HG03045 (cell line): ENCODE data around the gene RASSF4.

Experiments used
- ATAC-seq: cut with Tn5 transposase; IDR thresholded peaks from one replicate; pipeline ENCODE4 v1.9.1; 2021; ENCODE audit warnings: mild to moderate bottlenecking, moderate library complexity; ENCODE audit not compliant: unreplicated experiment

The RASSF4 gene

DNA sequence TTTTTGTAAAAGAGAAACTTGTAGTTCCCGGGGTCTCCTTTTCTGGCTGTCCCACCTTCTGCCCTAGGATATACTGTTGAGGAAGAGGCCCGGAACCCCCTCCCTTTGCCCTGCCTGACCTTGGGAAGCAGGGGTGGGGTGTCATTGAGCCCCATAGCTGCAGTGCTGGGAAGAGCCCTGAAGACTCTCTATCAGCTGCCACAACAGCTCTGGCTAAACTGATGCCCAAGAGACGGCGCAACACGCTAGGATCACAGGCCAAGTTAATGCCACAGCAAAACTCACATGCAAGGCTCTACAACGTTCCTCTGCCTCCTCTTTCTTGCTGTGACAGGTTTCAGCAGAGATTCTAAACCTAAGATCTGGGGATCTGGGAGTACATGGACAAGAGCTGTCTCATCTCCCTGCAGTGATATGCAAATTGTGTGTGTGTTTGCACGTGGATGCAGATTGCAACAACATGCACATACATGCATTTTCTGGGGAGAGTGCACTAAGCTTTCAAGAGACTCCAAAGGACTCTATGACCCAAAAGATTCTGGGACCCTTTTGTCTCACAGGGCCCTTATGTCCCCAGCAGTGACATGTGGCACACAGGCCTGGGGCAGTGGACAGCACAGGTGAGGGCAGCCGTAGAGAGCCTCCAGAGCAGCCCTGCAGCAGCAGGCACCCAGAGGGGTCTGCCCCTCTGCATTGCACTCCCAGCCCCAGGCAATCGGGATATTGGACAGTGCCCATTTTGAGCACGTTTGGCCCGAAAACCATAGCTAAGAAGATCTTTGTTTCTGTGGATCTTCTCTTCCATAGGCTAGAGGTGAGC is 2.5 kb downstream of the RASSF4 start:
- no peak for ATAC-seq

- ATAC-seq, result no peak
Measured at GRCh38 chr10:44962870-44963738, 3.5 kb downstream of the RASSF4 start.

DNA sequence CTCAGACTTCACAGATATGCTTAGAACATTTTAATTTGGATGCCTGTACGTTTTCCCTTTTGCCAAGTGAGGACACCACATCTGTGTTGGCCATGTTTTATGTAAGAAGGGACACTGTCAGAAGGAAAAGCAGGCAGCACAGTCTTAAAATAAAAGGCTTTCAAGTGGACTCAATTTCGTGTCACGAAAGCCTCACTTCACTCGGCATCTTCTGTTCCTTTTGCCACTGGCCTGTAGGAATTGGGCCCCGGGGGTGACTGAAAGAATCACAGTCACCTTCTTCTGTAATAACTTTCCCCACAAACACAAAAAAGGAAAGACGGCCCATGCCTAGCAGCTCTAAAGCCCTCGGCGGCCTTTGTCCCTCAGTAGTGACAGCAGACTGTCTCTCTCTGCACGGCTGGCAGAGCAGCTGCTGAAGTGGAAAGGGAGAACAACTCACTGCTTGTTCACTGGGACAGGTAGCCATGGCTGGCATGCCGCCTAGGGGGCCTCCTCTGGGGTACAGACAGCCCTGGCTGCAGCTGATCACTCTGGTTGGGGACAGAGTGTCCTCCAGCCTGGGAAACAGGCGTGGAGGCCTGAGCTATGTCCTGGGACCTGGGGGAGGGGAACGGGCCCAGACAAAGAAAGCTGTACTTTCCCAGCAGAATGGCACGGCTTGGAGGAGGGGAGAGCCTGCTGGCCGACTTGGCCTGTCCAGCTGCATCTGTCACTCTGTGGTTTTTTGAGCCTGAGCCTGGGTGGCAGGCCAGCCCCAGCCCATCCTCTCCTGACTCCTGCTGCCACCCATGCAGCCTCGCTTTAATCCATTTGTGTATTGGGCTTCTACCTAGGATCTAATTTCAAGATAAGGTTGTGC is 4.4 kb downstream of the RASSF4 start:
- no peak for ATAC-seq

DNA sequence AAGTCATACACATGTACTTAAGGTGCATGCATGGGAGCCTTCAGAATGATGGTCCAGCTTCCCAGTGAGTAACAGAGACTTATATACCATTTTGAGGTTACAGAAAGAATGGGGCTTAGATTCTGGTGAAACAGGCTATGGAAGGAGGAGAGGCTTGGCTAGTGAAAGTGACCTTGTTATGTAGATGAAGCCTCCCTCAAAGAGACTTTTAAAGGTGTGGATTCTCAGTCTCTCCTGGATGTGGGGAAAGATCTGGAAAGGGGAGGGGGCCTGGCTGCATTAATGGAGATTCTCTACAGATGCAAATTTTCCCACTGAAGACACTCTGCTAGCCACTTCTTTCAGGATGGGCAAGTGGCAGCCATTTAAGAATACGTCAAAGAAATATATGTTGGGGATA is 5.5 kb downstream of the RASSF4 start:
- ATAC-seq, result no peak

- peak; percentile 40 for ATAC-seq
Measured at GRCh38 chr10:44965651-44966097, 6.1 kb downstream of the RASSF4 start.

DNA sequence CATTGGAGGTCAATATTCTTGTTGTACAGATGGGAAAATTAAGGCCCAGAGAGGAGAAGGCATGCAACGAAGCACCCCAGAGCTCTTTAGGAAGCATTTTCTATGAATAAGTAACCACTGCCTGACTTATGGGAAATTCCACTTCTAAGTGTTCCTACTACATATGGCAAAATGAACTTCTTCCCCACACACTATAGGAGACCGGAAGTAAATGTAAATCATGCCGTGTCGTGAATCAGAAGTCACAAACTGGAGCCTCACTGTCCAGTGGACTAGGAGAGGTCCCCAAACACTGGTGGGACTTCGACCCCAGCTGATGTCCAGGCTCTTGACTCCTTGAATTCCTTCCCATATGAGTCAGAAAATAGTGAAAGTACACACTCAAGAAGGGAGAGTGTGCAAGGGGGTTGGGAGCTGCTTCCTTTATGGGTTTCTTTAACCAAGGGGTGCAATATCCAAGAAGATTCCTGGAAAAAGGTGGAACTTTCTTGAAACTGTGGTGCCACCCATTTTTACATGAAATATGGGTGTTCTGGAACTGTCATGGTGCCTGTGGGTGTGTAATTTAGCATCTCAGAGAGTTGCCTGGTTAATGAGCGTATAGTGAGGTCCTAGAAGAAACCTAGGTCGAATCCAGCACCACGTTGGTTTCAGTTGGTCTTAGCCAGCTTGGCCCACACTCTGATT is 6.7 kb downstream of the RASSF4 start:
- peak; percentile 18 for ATAC-seq

GRCh38 chr10:44966816-44967509 is 7.4 kb downstream of the RASSF4 start:
- no peak for ATAC-seq

DNA sequence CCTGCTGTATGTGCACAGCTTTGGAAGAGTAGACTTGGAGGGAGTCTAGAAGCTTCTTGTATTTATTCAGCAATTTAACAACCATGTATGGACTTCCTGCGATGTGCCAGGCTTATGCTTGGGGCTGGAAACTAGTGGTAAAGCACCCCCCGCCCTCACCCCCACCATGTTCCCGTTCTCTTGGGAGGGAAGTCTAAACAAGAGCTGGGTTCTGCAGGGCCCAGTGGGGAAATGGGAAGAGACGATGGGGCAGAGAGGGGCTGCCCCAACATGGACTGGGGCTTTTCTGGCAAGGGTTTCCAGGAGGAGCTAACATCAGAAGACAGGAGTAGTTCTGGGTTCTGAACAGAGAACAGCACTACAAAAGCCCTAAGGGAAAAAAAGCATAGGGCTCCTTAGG is 8.0 kb downstream of the RASSF4 start:
- no peak for ATAC-seq

- no peak for ATAC-seq
Measured at GRCh38 chr10:44968091-44968490, 8.5 kb downstream of the RASSF4 start.

- no peak for ATAC-seq
Measured at GRCh38 chr10:44968500-44969400, 9.1 kb downstream of the RASSF4 start.

- no peak for ATAC-seq
Measured at GRCh38 chr10:44969854-44970253, 10.3 kb downstream of the RASSF4 start.

DNA sequence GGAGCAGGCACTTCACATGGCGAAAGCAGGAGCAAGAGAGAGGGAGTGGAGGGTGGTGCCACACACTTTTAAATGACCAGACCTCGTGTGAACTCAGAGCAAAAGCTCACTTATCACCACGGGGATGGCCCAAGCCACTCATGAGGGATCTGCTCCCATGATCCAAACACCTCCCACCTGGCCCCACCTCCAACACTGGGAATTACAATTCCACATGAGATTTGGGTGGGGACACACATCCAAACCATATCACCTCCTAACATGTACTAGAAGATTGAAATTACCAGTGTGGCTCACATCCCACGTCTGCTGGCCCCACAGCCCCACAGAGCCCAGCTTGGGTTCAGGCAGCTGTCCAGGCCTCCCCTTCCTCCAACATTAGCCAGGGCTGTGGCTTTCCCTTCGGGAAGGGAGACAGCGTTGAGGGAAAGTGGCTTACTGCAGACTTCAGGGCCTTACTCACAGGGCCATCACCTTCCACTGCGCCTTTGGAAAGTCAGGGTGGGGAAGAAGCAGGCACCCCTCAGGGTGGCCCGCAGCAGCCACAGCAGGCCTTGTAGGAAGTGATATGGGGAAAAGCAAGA is 11.3 kb downstream of the RASSF4 start:
- ATAC-seq, result no peak

GRCh38 chr10:44971434-44971833 is 11.8 kb downstream of the RASSF4 start:
- no peak for ATAC-seq

DNA sequence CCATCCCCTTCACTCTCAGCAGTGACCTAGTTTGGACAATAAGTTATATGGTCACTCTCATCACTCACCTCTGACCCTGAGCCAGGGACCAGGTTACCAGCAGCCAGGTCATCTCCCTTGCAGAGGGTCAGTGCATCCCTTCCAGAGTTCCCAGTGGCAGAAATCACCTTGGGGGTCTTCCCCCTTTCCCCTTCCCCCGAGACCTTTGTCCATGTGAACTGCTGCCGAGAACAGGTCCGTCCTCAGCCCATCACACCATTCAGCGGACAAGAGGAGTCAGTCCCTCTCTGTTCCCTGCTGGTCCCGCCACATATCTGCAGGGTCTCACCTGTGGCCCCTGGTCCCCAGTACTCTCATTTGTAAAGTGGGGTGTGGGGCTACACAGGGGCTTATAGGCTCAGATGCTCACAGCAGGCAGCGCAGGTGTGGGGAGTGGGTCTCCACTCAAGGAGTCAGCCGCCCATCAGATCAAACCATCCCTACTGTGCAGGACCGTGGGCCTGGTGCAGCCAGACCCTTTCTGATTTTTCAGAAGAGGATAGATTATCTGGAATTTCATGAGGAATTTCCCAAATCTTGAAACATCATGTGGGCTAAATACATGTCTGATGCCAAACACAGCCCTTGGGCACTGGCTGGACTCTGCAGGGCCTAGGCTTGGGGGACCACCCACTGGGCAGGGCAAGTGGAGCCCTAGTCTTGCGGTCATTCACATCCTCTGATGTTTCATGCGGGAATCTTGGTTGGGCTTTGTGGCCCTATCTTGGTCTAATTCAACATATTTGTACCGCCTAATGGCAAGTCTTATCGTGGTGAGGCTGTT is 12.5 kb downstream of the RASSF4 start:
- no peak for ATAC-seq

- no peak for ATAC-seq
Measured at GRCh38 chr10:44972874-44973306, 13.3 kb downstream of the RASSF4 start.

DNA sequence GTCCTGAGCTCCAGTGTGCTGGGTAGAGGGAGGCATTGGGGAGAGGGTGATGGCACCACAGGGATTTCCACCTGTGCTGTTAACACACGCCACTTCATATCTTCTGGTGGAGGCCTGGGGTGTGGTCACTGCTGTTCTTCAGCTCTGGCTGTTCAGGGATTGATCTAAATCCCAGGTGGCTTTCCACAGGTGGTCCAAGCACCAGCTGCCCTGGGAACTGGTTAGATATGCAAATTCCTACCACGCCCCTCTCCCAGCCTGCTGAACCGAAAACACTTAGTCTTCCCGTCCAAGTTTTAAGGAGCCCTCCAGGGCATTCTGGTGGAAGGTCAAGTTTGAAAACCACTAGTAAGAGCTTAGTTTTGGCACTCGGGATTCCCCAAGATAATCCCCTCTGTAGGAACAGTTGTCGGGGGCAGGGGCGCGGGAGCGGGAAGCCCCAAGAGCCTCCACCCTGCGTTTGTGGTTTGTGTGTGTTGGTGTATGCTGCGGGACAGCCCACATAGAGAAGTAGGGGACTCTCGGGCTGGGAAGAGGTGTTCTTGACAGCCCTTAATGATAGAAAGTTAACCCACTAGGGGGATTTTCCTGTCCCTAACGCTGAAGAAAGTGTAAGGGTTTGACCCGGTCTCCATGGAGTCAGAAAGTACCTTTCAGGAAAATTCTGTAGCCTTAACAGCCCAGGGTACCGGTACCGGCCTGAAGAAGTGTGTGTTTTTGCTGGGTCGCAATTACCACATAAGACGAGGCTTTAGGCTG is 13.9 kb downstream of the RASSF4 start:
- ATAC-seq, result no peak
